Central memory CD4-positive, alpha-beta T cell (primary cell): ENCODE data around the gene LPIN1.

Experiments used
- DNase-seq: peaks from one replicate; pipeline ENCODE4 v3.0.0; 2022

The LPIN1 gene

DNA sequence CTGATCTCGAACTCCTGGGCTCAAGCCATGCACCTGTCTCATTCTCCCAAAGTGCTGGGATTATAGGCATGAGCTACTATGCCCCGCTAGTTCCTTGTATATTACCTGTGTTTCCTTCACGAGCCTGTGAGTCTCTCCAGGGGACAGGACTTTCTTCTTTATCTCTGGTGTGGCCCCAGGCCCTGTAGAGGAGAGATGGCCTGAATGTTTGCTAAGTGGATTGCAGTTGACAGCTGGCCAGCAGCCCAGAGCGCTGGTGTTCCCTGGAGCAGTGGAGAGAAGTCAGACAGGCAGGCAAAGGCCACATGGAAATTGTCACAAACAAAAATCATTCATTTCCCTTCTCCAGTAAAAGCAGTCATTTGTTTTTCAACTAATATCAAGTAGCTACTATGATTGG, 17.9 kb downstream of the LPIN1 start:
- no peak for DNase-seq

GRCh38 chr2:11764920-11765319, 18.5 kb downstream of the LPIN1 start:
- no peak for DNase-seq

DNA sequence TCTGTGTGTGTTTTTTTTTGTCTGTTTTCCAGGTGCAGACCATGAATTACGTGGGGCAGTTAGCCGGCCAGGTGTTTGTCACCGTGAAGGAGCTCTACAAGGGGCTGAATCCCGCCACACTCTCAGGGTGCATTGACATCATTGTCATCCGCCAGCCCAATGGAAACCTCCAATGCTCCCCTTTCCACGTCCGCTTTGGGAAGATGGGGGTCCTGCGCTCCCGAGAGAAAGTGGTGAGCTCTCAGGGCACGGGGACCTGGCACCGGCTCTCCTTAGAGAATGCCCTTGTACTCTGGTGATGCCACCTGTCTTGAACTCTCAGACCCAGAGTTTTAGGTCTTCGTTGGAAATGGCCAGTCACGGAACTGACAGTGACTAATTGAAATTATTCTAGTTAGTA, 19.1 kb downstream of the LPIN1 start:
- no peak for DNase-seq

GRCh38 chr2:11766016-11766415, 19.6 kb downstream of the LPIN1 start:
- no peak for DNase-seq

GRCh38 chr2:11767779-11768178, 21.3 kb downstream of the LPIN1 start:
- no peak for DNase-seq

DNA sequence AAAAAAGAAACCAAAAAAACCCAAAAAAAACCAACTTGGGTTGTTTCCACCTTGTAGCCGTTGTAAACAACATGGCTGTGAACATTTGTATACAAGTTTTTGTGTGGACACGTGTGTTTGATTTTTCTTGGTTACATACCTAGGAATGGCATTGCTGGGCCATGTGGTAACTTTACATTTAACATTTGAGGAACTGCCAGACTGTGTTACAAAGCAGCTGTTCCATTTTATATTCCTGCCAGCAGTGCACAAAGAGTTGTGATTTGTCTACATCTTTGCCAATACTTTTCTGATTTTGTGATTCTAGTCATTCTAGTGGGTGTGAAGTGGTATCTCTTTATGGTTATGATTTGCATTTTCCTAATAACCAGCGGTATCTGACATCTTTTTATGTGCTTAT, 22.5 kb downstream of the LPIN1 start:
- no peak for DNase-seq

GRCh38 chr2:11769516-11769915, 23.1 kb downstream of the LPIN1 start:
- DNase-seq, result no peak

DNA sequence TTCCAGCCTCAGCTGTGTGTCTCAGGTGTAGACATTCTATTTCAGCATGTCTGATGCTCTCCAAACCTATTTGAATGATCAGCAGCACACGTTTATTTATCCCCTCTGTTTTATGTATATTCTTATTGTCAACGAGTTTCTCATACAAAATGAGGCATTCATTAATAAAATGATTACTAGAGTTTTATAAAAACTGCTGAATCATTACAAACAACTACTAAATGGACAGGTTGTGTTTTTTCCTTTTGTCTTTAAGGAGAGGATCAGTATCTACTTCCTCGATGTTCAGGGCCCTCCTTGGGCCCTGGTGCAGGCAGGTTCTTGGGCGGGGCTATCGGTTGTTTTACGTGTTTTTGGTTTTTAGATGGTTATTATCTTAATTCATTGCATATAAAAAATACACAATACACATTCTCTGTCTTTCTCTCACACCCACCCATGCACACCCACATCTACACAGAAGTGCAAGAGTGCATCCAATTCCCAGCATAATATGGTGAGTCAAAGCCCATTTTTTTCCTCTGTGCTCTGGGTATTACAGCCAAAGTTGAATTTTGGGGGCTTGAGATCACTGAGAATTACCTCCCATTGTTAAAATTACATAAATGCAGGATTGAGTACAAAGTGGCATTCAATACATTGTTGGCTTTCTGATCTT, 24.2 kb downstream of the LPIN1 start:
- no peak for DNase-seq

DNA sequence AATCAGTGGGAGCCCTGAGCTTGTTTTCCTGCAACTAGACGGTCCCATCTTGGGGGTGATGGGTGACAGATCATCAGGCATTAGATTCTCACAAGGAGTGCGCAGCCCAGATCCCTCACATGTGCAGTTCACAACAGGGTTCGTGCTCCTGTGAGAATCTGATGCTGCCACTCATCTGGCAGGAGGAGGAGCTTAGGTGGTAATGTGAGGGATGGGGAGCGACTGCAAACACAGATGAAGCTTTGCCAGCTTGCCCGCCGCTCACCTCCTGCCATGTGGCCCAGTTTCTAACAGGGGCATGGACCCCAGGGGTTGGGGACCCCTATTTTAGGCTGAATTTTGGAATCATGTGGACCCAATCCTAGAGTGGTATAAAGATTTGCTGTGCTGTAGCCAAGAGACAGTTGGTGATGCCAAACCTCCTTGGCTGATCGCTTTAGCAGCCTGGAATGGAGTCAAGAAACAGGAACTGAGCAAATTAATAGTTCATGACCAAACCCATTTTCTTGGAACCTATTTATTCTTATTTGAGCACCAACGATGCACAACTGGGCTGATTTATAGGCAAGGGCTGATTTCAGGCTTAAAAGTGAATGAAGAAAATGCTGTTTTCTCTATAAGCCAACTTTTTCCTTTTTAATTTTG, 25.7 kb downstream of the LPIN1 start:
- DNase-seq, result no peak

DNA sequence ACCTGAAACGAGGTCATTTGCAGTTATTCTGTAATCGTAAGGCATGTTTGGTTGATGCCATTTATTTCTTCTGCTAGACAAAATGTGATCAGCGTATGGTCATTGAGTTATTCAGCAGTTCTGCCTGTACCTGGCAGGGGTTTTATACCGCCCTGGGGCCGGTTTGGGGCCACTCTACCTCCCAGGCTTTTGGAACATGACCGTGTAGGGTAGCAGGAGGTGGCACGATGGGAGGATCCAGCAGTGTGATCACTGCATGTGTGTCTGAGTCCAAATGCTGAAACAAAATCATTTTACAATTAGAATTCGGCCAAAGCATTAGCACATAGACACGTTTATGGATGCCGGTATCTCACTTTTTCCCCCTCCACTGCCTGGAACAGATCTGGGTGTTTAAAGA, 26.7 kb downstream of the LPIN1 start:
- no peak for DNase-seq

DNA sequence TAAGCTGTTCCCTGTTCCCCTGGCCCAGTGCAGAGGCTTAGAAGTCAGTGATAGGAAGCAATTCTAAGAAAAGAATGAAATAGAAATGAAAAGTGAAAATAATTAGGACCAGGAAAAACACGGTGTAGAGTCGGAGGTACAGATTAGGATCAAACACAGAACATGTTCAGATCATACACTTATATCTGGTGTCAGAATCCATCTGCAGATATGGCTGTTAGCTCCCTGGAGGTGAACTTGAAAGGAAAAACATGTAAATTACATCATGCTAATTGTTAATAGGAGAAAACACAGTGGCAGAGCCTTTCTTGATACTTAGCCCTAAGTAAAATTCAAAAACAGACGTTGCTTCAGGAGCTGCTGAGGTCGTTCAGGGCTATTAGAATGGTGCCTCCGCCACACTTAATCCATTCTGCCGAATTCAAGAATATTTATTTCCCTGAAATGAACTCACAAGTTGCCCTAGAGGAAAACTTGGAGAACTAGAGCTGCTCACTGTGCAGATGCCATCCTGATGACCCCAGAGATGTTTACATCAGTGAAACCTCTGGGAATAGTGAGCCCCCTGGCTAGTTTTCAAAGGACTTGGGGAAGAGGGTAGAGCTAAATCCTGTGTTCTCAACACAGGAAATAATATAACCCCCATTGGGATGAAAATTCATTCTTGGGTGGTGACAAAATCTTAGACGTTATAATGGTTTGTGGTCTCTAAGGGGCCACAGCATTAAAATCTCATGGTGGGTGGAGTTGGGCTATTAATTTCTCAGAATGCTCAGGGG, 27.5 kb downstream of the LPIN1 start:
- DNase-seq, result no peak

DNA sequence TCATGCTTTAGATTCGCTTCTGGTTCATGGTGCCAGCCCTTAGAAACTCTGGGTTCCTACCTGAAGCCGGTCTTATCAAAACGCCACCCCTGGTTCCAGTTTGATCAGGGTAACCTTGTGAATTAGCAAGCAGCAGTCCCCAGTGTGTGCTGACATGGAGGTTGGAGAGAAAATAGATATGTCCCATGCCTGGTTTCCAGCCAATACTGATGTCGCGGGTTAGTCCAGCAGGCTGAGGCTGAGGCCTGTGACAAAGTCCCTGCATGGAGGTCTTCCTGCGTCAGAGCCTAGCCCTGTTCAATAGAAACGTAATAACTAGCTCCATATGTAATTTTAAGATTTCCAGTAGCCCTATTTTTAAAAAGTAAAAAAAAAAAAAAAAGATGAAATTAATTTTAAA, 28.2 kb downstream of the LPIN1 start:
- DNase-seq, result no peak

DNA sequence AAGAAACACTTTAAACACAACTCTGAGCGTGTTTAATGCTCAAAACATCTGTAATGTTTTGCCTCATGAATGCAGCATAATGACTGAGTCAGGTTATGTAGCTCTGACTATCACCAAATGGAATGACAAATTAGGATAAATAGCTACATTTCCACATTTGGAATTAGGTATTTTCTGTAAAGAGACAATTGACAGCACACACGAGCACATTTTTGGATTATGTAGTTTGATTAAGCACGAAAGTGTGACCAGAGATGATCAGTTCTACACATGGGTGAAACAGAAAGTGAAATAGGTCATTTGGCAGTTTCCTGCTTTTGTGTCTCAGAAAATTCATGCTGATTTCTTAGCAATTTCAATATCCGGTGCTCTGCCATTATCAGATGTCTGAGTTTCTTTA, 29.0 kb downstream of the LPIN1 start:
- peak; percentile 58 for DNase-seq

- DNase-seq, result no peak
Measured at GRCh38 chr2:11777066-11777782, 30.8 kb downstream of the LPIN1 start.

GRCh38 chr2:11777886-11778415, 31.5 kb downstream of the LPIN1 start:
- DNase-seq, result no peak

DNA sequence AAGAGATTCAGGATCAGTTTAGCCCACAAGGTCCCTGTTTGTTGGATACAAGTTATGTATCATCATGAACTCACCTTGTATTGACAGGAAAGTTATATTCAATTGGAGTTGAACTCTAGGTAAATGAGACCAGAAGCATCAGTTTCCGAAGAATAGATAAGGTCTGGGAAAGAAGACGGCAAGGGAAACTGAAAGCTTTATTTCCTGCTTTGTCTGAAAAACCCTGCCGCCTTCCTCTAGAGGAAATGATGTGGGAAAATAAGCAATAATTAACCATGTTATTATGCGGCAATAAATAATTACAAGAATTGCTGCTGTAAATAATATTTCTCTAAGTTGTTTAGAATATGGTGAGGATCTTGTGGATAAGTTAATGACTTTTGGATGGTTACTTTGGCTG, 32.0 kb downstream of the LPIN1 start:
- peak; percentile 21 for DNase-seq

GRCh38 chr2:11778923-11779757, 32.7 kb downstream of the LPIN1 start:
- peak; percentile 77 for DNase-seq

- no peak for DNase-seq
Measured at GRCh38 chr2:11781602-11782001, 35.2 kb downstream of the LPIN1 start.

GRCh38 chr2:11784280-11784679, 37.8 kb downstream of the LPIN1 start:
- DNase-seq, result no peak

DNA sequence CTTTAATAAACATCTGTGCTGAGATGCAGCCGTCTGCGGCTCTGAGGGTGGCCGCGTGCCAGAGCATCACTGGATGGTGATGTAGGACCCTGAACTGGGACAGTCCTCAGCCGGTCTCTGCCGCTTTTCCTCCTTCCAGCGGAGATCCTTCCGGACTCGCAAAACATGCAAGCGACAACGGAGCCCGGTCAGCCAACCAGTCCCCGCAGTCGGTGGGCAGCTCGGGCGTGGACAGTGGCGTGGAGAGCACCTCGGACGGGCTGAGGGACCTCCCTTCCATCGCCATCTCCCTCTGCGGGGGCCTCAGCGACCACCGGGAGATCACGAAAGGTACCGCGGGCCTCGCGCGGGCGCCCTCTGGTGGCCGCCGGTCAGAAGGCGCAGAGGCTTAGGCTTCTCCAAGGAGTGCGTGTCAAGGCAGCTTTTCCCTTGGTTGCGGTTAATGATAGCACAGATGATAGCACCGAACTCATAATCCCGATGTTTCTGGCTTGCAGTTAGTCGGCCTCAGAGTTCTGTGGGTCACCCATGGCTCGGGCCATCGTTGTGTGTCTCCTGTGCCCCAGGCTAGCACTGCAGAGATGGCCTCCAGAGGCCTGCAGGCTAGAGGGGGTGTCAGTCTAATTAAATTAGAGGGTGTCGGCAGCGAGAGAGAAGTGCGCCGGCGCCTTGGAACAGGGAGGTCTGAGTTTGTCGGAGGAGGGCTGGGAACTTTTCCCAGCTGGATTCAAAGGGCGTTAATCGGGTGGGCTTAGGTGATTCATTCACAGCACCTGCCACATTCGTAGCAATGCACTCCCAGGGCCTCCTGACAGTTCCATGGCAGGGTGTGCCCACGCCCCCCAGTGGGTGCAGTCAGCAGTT, 38.5 kb downstream of the LPIN1 start:
- peak; percentile 23 for DNase-seq

DNA sequence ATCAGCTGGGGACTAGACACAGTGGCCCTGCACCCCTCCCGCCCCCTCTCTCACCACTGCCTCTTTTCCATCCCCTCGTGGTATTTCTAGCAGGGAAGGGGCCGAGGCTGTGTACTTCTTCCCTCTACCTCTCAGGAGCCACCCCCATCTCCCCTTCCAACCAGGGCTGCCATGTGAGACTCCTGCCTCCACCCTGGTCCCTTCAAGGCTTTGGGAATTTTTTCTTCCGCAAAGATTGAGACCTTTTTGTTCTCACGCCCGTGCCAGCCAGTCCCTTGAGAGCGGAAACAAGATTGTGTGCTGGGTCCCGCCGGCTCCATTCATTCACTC, 39.1 kb downstream of the LPIN1 start:
- DNase-seq, result no peak
